ENCODE results near the gene SLC24A3. TPM values are rescaled to one million over a fixed set of nuclear protein-coding genes. Genes with fewer than 3 reads are reported as not detected.

The SLC24A3 gene
- total RNA-seq, 1 donor from 2014 or later, result not detected

DNA sequence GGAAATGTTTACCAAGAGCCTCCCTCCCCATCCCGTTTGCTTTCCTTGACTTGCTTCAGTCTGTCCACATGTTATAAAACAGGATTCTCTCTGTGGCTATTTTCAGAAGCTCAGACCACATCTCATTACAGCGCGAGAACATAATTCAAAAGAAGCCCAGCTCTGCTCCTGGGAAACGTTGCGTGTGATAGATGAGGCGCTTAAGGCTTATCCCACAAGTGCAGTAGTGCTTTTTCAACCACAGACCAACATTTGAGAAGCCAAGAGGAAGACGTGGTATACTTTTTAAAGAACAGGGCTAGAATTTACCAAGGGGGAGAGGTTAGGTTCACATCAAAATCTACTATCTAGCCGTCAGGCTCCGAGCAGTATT is 239.5 kb downstream of the SLC24A3 start:
- intact Hi-C loops (cut with micrococcal nuclease), result no loop called here

DNA sequence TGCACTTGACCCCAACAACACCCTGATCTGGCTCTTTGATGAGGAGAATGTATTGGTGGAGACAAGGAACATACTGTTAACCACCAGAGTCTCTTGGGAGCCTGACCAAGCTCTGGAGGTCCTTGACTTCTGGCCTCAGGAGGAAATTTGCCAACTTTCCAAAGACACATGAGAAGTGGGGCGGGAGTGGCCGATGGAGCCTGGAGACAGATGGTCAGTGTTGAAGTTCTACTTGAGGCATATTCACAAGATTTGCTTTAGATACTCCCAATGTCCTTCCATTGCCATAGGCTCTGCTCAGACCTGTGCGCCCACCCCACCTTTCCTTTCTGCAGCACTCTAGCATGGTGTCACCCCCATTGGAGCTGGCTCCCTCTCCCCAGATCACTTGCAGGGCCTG is 241.0 kb downstream of the SLC24A3 start:
- intact Hi-C loops (cut with micrococcal nuclease), result no loop called here

DNA sequence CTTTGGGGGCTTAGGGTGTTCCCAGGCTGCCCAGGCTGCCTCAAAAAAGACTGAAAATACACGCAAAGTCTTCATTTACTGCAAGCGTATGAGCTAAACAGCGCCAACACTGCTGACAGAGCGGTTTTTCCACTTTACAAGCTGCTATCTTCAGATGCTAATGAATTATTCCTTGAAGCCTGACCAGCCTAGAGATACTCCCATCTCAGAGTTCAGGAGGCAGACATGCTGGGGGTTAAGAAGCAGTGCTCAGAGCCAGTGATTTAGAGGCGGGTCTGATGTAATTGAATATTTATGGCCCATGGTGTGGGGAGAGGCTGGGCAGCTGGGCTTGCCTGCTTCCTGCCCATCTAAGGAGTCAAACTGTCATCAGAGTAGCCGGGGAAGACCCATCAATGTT is 241.4 kb downstream of the SLC24A3 start:
- intact Hi-C loops (cut with micrococcal nuclease), result no loop called here

DNA sequence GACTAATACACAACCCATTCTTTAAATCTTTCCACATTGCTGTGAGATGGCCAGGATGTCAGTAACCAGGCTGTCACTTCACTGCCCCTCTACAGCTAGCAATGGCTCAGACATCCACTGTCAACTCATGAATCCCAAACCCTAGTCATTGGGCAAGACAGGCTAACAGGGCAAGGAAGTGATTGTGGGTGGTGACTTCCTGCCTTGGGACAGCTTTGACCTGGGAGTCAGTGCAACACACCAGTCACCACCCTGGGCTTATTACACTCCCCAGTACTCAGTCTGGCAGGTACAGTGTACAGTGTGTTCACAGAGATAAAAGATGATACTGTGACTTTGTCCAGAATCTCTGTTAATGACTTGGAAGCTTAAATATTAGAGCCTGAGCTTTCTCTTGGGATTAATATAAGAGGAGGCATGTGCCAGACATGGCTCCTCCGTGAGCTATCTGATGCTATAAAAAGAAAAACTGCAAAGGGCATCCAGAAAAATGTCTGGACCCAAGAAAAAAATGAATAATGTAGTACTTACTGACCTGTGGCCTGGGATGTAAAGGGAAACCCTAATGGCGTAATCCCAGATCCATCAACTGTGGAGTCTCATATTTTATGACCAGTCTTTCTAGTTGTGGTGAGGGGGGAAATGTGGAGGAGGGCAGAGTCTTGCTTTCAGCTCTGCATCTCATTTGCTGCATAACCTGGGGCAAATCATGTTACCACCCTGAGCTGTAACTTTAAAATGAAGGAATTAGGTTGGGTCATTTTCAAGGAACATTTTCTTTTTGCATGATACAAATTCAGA is 244.4 kb downstream of the SLC24A3 start:
- intact Hi-C loops (cut with micrococcal nuclease), result no loop called here

DNA sequence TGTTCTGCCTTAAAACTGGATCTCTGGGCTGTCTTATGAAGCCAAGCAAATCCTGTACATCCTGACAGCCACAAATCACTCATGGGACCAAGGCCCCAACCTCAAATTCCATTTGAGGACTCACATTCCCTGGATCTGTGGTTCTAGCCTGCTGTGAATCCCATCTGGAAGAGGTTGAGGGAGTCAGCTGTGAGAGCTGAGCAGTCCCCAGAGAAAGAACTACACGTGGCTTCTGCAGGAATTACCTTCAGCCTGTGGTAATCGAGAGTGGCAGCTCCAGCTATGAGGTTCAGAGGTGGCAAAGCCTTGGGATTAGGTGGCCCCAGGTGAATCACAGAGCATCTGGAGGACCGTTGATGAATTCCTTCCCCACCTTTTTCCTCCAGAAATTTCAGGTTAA is 245.2 kb downstream of the SLC24A3 start:
- intact Hi-C loops (cut with micrococcal nuclease), result no loop called here

DNA sequence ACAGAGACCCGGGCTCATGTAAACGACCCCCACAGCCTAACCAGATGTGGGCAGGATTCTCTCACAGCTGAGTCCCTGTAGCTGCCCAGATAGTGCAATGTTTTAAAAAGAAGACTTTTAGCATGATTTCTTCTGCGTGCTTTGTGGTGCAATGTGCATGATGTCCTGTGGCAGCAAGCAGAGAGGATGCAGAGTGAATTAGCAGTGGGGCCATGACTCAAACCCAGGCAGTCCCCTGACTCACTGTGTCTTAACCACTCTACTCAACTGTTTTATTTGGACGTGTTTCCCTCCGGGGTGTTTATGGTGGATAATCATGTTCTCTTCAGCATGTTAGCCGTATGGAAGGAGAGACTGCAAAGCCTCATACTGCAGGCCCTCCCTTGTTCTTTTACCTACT is 247.9 kb downstream of the SLC24A3 start:
- intact Hi-C loops (cut with micrococcal nuclease), result no loop called here

DNA sequence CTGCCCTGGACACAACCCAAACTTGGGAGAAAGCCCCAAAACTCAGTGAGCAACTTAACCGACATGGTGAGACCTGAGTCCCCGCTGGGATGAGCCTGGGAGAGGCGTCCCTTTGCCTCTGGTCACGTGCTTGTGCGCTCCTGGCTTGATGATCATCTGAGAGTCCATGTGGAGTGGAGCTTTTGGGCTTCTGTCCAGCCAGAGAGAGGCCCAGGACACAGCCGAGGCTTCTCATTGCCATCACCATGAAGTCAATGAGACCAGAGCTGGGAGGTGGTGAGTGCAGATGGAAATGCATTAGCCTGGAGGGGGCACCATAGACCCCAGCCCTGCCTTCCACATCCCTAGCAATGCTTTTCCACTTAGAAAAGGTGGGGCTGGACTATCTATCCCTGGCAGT is 250.0 kb downstream of the SLC24A3 start:
- intact Hi-C loops (cut with micrococcal nuclease), result no loop called here

DNA sequence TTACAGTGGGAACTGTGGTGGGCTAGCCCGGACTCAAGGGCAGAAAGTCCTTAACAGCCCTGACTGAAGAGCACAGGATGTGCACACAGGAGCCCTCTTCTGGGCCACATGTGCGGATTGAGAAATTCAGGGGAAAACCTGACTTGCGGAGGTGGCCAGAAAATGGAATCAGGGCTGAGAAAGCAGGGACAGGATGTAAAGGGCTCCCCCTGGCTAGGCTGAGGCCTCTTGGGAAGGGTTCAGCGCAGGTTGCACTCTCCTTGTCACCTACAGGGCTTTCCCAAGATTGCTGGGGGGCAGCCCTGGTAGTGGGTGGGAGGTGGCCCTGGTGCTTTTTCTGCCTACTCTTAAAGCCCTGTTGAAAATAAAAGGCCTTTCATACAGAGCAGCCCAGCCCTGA is 251.2 kb downstream of the SLC24A3 start:
- intact Hi-C loops (cut with micrococcal nuclease), result no loop called here

DNA sequence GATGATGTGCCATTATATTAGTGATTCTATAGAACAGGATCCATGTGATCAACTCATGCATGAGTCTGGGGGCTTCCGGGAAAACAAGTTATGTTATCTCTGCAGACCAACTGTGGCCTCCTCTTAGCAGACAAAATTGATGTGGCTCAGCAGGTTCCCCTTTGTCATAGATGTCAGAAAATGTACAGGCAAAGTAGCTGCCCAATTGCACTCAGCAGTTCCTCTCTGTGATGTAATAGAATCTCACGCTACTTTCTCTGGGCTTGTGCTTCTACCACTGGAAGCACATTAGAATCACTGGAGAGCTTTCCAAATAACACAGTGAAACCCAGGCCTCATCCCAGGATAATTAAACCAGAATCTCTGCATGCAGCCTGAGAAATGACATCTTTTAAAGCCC is 253.1 kb downstream of the SLC24A3 start:
- intact Hi-C loops (cut with micrococcal nuclease), result no loop called here

DNA sequence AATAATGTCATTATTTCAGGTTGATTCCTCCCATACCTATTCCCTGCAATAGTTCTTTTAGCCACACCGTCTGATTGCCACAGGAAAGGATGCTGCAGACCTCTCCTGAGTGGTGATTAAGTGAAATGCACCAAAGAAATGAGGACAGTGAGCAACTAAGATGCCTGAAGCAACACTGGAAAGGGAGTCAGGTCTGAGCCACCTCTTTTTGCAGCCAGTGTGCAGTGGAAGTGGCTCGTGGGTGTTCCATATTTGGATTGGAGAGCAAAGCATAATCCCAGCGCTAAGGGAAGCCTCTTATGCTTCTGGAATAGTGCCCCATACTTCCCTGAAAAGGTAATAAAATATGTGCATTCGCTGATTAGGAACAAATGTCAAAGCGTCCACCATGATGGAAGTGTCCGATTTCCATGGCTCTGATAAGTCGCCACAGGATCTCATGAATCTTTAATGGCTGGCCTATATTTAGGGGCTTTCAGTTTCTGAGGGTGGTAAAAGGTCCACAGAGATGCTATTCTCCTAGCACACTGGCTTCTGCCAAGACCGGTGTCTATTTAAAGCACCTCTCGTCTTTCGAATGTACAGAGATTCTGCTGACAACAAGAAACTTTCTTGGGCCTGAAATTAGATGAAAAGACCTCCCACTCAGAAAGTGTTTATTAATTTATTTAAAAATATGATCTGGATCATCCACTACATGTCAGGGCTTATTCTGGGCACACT is 253.9 kb downstream of the SLC24A3 start:
- intact Hi-C loops (cut with micrococcal nuclease), result no loop called here

DNA sequence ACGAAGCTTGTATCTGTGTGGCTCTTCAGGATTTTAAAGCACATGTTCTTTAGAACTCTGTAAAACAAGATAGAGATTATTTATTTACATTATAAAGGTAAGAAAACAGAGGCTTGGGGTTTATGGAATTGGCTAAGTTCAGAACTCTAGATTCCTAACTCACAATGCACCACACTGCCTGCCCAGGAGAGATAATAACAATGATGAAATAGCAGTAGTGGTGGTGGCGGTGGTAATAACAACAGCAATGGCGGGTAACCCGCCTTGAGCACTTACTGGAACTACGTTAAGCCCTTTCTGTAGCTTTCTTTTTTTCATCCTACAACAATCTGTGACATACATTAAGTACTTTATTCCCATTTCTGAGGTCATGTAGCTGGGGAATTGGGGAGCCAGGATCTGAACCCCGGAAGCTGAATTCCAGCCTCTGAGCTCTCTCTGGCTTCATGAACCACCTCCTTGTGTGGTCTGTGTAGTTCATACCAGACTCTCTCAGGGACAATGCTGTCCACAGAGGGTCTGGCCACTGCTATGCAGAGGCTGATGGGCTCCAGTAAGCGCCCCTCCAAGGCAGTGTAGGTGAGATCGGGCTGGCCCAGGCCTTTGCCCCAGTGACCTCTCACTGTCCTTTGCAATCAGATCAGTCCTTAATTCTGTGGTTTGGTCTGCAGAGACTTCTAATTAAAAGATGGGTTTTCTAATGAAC is 260.9 kb downstream of the SLC24A3 start:
- intact Hi-C loops (cut with micrococcal nuclease), result no loop called here

DNA sequence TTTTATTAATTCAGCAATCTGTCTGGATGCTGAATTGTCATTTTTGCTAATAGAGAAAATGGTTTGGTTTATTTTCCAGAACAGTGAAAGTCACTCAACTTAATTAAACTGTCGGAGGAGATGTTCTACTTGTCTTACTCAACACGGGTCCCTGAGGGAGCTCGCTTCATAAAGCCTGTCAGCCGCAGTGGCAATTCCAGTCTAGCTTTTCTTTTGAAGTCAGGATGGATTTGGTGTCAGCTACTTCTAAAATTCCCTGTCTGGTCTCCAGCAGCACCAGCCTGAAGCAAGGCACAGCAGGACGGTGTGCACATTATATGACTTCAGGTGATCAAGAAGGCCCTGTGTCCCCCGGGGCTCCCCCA is 261.5 kb downstream of the SLC24A3 start:
- intact Hi-C loops (cut with micrococcal nuclease), result no loop called here

DNA sequence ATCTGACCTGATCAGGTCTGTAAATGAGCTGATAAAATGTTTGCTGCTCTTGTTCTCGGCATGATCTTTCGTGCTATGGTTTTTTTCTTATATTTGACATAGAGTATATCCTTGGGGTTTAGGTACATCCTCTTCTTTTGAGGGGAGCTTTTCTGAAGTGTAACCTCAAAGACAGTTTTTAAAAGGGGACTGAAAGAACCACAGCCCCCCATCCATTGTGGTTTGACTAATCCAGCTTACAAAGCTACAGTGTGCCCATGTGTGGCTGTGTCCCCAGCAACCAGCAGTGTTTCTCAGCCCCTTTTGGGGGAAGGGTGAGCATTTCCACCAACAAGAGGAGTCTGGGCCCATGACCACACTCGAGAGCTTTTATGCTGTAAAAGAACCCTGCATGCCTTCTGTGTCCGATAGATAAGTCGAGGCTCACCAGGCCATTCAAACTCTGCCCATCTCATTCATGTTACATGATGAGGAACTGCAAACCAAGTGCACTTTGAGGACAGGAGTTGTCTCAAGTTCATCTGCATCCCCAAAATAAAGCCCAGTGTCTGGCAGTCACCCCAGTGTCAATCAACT is 266.0 kb downstream of the SLC24A3 start:
- intact Hi-C loops (cut with micrococcal nuclease), result no loop called here

DNA sequence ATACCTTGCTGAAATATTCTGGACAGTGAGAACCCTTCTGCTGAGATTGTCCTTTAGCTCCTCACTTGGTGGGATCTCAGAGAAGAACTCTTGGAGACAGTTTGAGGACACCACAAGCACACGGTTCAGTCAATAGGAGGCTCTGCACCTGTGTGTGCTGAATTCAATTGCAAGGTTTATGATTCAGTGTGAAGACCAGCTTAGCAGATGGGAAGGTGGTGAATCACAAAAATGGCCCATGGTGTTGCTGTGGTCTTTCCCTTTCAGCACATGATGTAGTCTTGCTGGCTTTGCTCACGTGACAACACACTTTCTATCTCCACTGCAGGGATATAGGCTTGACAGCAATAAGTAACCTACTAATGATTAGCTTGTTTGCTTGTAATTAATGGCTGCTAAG is 270.3 kb downstream of the SLC24A3 start:
- intact Hi-C loops (cut with micrococcal nuclease), result no loop called here

DNA sequence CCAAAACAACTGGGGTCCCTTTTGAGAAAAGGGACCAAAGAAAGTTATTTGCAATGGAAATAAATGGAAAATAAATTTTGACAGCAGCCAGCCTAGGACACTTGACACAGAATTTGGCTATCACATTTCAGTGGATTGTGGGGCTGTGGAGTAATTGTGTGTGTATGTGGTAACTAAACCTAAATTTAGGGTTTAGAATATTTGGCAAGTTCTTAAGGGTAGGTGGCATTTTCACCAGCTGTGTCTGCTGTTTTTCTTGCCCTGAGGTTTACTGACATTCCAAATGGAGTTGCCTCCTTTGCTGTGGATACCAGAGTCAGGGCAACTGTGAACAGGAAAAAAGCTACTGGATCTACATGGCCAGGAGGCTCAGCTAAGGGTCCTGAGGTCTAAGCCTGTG is 270.9 kb downstream of the SLC24A3 start:
- intact Hi-C loops (cut with micrococcal nuclease), result no loop called here

DNA sequence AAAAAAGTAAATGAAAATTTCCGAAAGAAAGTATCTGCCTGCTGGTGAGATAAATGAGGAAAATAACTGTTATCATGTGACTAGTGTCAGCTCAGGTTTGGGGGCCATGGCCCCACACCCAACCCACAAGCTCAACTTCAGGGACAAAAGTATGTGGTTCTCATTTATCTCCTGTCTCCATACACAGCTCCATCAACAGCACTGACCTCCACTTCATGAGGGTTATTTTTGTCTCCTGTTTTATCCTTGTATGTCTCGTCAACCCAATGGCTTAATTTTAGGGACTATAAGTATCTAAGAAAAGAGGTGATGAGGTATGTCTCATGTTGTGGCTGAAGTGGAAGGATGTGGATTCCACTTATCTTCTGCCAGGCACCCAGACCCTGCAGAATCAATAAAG is 274.0 kb downstream of the SLC24A3 start:
- intact Hi-C loops (cut with micrococcal nuclease), result no loop called here

DNA sequence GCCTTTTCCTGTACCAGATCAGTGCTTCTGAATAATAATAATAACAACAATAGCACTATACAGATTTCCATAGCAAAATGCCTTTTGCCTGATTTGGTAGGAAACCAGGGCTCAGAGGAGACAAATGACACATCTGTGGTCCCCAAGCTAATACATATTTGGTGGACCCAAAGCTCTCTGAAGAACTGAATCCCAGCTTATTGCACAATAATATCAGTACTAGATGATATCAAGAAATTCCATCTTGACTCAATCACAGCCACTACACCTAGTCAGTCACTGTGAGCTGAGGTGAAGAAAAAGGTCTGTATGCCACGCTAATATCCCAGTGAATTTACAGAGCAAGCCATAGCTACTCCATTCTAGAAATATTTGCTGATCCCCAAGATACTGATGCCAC is 275.0 kb downstream of the SLC24A3 start:
- intact Hi-C loops (cut with micrococcal nuclease), result no loop called here

DNA sequence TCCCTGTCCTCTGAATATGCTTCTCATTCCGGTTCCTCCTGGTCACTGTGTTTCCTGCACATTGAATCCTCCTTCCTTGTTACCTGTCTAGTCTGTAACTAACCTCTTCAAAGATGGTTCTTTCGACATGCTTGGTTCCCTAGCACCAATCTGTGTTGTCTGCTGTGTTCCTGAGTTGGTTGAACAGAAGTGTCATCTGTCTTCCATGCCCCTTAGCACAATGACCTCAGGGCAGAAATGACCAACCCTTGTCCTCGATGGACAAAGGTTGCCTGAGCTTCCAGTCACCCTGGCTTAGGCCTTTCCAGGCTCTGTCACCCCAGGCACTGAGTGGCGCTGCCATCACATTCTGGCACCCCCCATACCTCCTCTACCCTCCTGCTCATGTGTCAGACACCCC is 278.8 kb downstream of the SLC24A3 start:
- intact Hi-C loops (cut with micrococcal nuclease), result no loop called here

DNA sequence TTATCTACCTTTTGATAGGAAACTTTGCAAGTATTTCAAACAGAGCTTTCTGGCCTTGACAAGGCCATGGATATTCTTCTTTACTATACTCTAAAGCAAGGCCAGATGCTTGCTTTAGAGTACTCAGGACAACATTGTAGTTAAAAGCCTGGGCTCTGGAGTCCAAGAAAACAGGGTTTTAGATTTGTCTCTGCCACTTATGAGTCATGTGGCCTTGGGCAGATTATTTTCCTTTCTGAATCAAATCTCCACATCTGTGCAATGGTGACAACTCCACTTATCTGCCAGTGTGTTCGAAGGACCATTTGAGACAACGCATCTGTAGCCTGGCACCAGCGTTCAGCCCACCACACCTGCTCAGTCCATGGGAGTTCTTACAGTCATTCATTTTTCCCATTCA is 279.7 kb downstream of the SLC24A3 start:
- intact Hi-C loops (cut with micrococcal nuclease), result no loop called here

DNA sequence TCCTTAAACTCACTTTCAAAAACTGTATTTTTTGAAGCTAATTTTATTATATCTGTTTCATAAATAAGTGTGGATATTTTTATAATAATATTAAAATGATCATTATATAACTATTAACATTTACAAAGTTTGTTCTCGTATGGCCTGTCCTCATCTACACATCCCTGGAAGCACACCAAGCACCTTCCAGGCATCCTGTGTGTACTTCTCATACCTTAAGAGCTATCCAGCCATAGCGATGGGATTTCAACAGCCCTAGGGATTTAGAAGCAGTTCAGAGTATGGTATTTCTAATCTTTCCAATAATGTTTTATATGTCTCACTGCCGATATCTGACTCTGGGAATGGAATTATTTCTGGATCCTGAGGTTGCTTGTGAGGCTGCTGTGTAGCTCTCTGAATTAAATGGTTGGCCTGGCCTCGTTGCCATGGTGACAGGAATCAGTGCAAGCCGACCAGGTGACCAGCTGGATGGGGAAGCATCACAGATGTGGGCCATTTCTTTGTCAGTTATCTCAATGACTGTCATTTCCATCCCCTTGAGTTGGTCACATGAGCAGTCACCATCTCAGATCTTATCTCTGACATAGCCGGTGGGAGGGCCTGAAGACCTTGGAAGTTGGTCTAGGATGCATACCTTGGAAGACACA is 280.4 kb downstream of the SLC24A3 start:
- intact Hi-C loops (cut with micrococcal nuclease), result no loop called here

DNA sequence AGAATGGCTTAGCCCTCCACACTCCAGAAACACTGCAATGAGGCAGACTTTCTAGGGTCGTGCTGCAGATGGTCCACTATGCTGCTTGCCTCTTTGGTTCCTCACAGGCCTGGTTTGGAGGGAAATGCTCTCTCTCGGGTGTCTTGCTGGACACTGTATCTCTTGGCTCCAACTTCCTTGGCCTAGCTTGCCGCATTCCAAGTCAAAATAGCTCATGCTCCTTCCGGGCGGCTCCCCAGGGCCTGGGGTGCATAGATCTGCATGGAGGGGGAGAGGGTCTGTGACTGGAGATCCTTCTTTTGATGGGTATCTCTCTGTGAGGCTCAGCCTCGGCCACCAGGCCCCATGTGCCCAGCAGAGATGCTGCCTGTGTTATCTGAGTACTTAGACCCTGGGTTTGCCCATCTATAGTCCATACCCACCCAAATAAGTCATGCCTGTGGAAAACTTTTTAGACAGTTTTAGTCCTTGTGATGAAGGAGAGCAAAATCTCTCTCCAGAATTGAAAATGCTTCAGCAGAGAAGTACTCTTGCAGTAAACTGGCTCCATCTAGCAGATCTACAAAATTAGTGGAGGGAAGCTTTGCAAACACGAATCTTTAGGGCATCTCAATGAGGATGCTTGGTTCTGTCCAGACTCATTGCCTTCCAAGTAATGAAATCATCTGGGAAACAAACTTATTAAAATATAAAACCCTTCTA is 281.5 kb downstream of the SLC24A3 start:
- intact Hi-C loops (cut with micrococcal nuclease), result no loop called here

All from T-helper 1 cell treated with Interleukin-12 subunit alpha and Interleukin-12 subunit beta and Interleukin-4 antibody, amounts not matched to agents 30 ng/mL and 1 ng/mL, for 36 hours (primary cell).